ENCODE measurements around the gene EIF4G3.

Gene EIF4G3

GRCh38 chr1:21003281-21004045, 173.2 kb downstream of the EIF4G3 start:
- no peak overlapping the region for H3K9ac ChIP-seq (ENCODE audit: insufficient read length)
- no peak overlapping the region for H3K4me3 ChIP-seq
- no peak for TF ChIP-seq FOXP2 (optimal IDR thresholded peaks at IDR 0.05; ENCODE audit: control extremely low read depth, extremely low read length, insufficient read depth)
- no peak for TF ChIP-seq EZH2 (IDR thresholded peaks at IDR 0.05)
- no peak for TF ChIP-seq POLR2AphosphoS5 (IDR thresholded peaks at IDR 0.05; ENCODE audit: borderline replicate concordance, low read depth, low read length)
- no peak overlapping the region for H3K27ac ChIP-seq
- no peak for DNase-seq (ENCODE audit: low read depth, low spot score)
- H3K9me3 ChIP-seq (ENCODE audit: low read depth, low read length) = no peaks in the 10 kb centered on the region
- H3K36me3 ChIP-seq (ENCODE audit: insufficient read depth, low read length) = no peaks in the 10 kb centered on the region; the same call in 1 of the 2 replicates

- Histone ChIP-seq H3K4me3 (no peak overlapping the region), H3K27ac (peak overlapping the region; percentile 12; the same call in 1 of the 2 replicates), H3K9me3 (ENCODE audit: low read depth, low read length) (no peaks in the 10 kb centered on the region), H3K9ac (ENCODE audit: insufficient read length) (no peak overlapping the region), H3K36me3 (ENCODE audit: insufficient read depth, low read length) (no peaks in the 10 kb centered on the region; the same call in 1 of the 2 replicates)
- no peak for TF ChIP-seq FOXP2 (optimal IDR thresholded peaks at IDR 0.05; ENCODE audit: control extremely low read depth, extremely low read length, insufficient read depth)
- TF ChIP-seq EZH2 (IDR thresholded peaks at IDR 0.05) = no peak
- no peak for TF ChIP-seq POLR2AphosphoS5 (IDR thresholded peaks at IDR 0.05; ENCODE audit: borderline replicate concordance, low read depth, low read length)
- DNase-seq (ENCODE audit: low read depth, low spot score) = no peak
Observed at GRCh38 chr1:21001042-21001441, 175.7 kb downstream of the EIF4G3 start.

- Histone ChIP-seq H3K4me3 (no peak overlapping the region), H3K9me3 (ENCODE audit: low read depth, low read length) (no peaks in the 10 kb centered on the region), H3K36me3 (ENCODE audit: insufficient read depth, low read length) (no peaks in the 10 kb centered on the region; the same call in 1 of the 2 replicates), H3K9ac (ENCODE audit: insufficient read length) (no peak overlapping the region), H3K27ac (peak overlapping the region; percentile 4; the same call in 1 of the 2 replicates)
- TF ChIP-seq FOXP2 (optimal IDR thresholded peaks at IDR 0.05; ENCODE audit: control extremely low read depth, extremely low read length, insufficient read depth) (no peak), EZH2 (IDR thresholded peaks at IDR 0.05) (no peak)
- no peak for DNase-seq (ENCODE audit: low read depth, low spot score)
Observed at GRCh38 chr1:21000245-21000594, 176.5 kb downstream of the EIF4G3 start.

- Histone ChIP-seq H3K27ac (peak overlapping the region; percentile 4; the same call in 1 of the 2 replicates), H3K4me3 (no peak overlapping the region), H3K9me3 (ENCODE audit: low read depth, low read length) (no peaks in the 10 kb centered on the region), H3K36me3 (ENCODE audit: insufficient read depth, low read length) (no peaks in the 10 kb centered on the region; the same call in 1 of the 2 replicates), H3K9ac (ENCODE audit: insufficient read length) (no peak overlapping the region)
- no peak for TF ChIP-seq POLR2AphosphoS5 (IDR thresholded peaks at IDR 0.05; ENCODE audit: borderline replicate concordance, low read depth, low read length)
- no peak for TF ChIP-seq EZH2 (IDR thresholded peaks at IDR 0.05)
- no peak for TF ChIP-seq FOXP2 (optimal IDR thresholded peaks at IDR 0.05; ENCODE audit: control extremely low read depth, extremely low read length, insufficient read depth)
- no peak for DNase-seq (ENCODE audit: low read depth, low spot score)
Observed at GRCh38 chr1:20999525-21000244, 177.0 kb downstream of the EIF4G3 start.

GRCh38 chr1:20998826-20999225, 177.9 kb downstream of the EIF4G3 start:
- no peaks in the 10 kb centered on the region; the same call in 1 of the 2 replicates for H3K36me3 ChIP-seq (ENCODE audit: insufficient read depth, low read length)
- no peaks in the 10 kb centered on the region for H3K9me3 ChIP-seq (ENCODE audit: low read depth, low read length)
- 0 out of 2 replicates have a peak overlapping the region, but pooled peaks have one; percentile 1 for H3K27ac ChIP-seq
- no peak overlapping the region for H3K4me3 ChIP-seq
- no peak overlapping the region for H3K9ac ChIP-seq (ENCODE audit: insufficient read length)
- TF ChIP-seq FOXP2 (optimal IDR thresholded peaks at IDR 0.05; ENCODE audit: control extremely low read depth, extremely low read length, insufficient read depth) (no peak), EZH2 (IDR thresholded peaks at IDR 0.05) (no peak), POLR2AphosphoS5 (IDR thresholded peaks at IDR 0.05; ENCODE audit: borderline replicate concordance, low read depth, low read length) (no peak)
- DNase-seq (ENCODE audit: low read depth, low spot score) = no peak

- Histone ChIP-seq H3K27ac (no peak overlapping the region), H3K9ac (ENCODE audit: insufficient read length) (peak overlapping the region; percentile 9), H3K36me3 (ENCODE audit: insufficient read depth, low read length) (no peaks in the 10 kb centered on the region; the same call in 1 of the 2 replicates), H3K4me3 (no peak overlapping the region), H3K9me3 (ENCODE audit: low read depth, low read length) (no peaks in the 10 kb centered on the region)
- no peak for DNase-seq (ENCODE audit: low read depth, low spot score)
- TF ChIP-seq FOXP2 (optimal IDR thresholded peaks at IDR 0.05; ENCODE audit: control extremely low read depth, extremely low read length, insufficient read depth) = no peak
- no peak for TF ChIP-seq EZH2 (IDR thresholded peaks at IDR 0.05)
- TF ChIP-seq POLR2AphosphoS5 (IDR thresholded peaks at IDR 0.05; ENCODE audit: borderline replicate concordance, low read depth, low read length) = no peak
Observed at GRCh38 chr1:20997602-20998224, 179.0 kb downstream of the EIF4G3 start.

- DNase-seq (ENCODE audit: low read depth, low spot score) = no peak
- no peak for TF ChIP-seq POLR2AphosphoS5 (IDR thresholded peaks at IDR 0.05; ENCODE audit: borderline replicate concordance, low read depth, low read length)
- TF ChIP-seq FOXP2 (optimal IDR thresholded peaks at IDR 0.05; ENCODE audit: control extremely low read depth, extremely low read length, insufficient read depth) = no peak
- no peak for TF ChIP-seq EZH2 (IDR thresholded peaks at IDR 0.05)
- no peaks in the 10 kb centered on the region for H3K9me3 ChIP-seq (ENCODE audit: low read depth, low read length)
- no peaks in the 10 kb centered on the region; the same call in 1 of the 2 replicates for H3K36me3 ChIP-seq (ENCODE audit: insufficient read depth, low read length)
- no peak overlapping the region for H3K4me3 ChIP-seq
- no peak overlapping the region for H3K27ac ChIP-seq
- no peak overlapping the region for H3K9ac ChIP-seq (ENCODE audit: insufficient read length)
Observed at GRCh38 chr1:20996554-20996953, 180.1 kb downstream of the EIF4G3 start.

Measured in SK-N-MC (cell line).